ENCODE data around the gene ECEL1. TPM values are rescaled to one million over a fixed set of nuclear protein-coding genes. Genes with fewer than 3 reads are reported as not detected.

ECEL1 gene
- total RNA-seq, 1 donor = not detected

- TF ChIP-seq CTCF (IDR thresholded peaks at IDR 0.05; ENCODE audit: insufficient read depth, low read length) = no peak
- no peak overlapping the region for H3K4me3 ChIP-seq (ENCODE audit: low read depth, low read length)
- DNase-seq (ENCODE audit: low read depth) = no peak
Observed at GRCh38 chr2:232515639-232516038, 28.0 kb upstream of the ECEL1 start.

GRCh38 chr2:232513353-232513752, 25.7 kb upstream of the ECEL1 start:
- TF ChIP-seq CTCF (IDR thresholded peaks at IDR 0.05; ENCODE audit: insufficient read depth, low read length) = no peak
- no peak overlapping the region for H3K4me3 ChIP-seq (ENCODE audit: low read depth, low read length)
- no peak for DNase-seq (ENCODE audit: low read depth)

GRCh38 chr2:232512602-232513001, 25.0 kb upstream of the ECEL1 start:
- DNase-seq (ENCODE audit: low read depth) = no peak
- TF ChIP-seq CTCF (IDR thresholded peaks at IDR 0.05; ENCODE audit: insufficient read depth, low read length) = no peak
- no peak overlapping the region for H3K4me3 ChIP-seq (ENCODE audit: low read depth, low read length)

GRCh38 chr2:232511336-232511890, 23.8 kb upstream of the ECEL1 start:
- TF ChIP-seq CTCF (IDR thresholded peaks at IDR 0.05; ENCODE audit: insufficient read depth, low read length) = no peak
- DNase-seq (ENCODE audit: low read depth) = no peak
- no peak overlapping the region for H3K4me3 ChIP-seq (ENCODE audit: low read depth, low read length)

GRCh38 chr2:232508251-232508650, 20.6 kb upstream of the ECEL1 start:
- TF ChIP-seq CTCF (IDR thresholded peaks at IDR 0.05; ENCODE audit: insufficient read depth, low read length) = no peak
- H3K4me3 ChIP-seq (ENCODE audit: low read depth, low read length) = no peak overlapping the region
- DNase-seq (ENCODE audit: low read depth) = no peak

- no peak overlapping the region for H3K4me3 ChIP-seq (ENCODE audit: low read depth, low read length)
- no peak for TF ChIP-seq CTCF (IDR thresholded peaks at IDR 0.05; ENCODE audit: insufficient read depth, low read length)
- DNase-seq (ENCODE audit: low read depth) = no peak
Observed at GRCh38 chr2:232506709-232507108, 19.1 kb upstream of the ECEL1 start.

- no peak for TF ChIP-seq CTCF (IDR thresholded peaks at IDR 0.05; ENCODE audit: insufficient read depth, low read length)
Observed at GRCh38 chr2:232505856-232506255, 18.2 kb upstream of the ECEL1 start.

More at GRCh38 chr2:232505856-232506255, 18.2 kb upstream of the ECEL1 start:
- H3K4me3 ChIP-seq (ENCODE audit: low read depth, low read length) = no peak overlapping the region
- no peak for DNase-seq (ENCODE audit: low read depth)

All from fibroblast of the aortic adventitia (primary cell).